ENCODE results near the gene RGPD4.
"Not testable (repeated sequence)": the region's sequence is repeated elsewhere in the genome, so short reads cannot be mapped to it uniquely, and the experiment has no call there.

RGPD4 gene

DNA sequence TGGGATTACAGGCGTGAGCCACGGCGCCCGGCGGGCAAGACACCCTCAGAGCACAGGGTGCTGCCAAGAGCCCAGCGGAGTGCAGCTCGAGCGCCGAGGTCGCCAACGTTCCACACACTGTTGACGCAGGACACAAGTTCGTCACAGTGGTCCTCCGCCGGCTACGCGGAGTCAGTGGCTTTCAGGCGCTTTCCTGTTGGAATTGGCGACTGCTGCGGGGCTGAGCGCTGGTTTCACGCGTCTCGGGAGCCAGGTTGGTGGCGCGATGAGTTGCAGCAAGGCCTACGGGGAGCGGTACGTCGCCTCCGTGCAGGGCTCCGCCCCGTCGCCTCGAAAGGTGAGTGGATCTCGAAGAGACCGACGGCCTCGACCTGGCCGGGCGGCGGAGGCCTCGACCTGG is at the start of gene RGPD4:
Gene RGPD4 (plus strand): TSS at position 144 of the 400 bp plus-strand sequence. CDS start 122 bp downstream, at position 266.
- DNase-seq: not testable (repeated sequence)

DNA sequence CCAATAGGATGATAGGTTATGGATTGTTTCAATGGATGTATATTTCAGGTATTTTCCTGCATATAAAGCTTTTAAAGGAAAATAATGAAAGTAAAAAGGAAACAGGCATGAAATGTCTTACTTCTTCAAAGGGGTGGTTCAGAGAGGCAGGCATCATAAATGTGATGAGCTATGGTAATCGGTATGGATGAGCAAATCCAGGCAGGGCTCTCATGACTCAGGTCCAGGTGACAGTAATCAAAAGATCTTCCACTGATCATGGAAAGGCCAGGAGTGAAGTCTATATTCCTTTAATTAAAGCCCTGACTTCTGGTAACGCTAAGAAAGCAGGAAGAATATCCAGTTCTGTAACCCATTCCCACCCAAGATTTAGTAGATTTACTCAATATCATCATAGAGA is 48.7 kb upstream of the RGPD4 start:
- DNase-seq: no peak

GRCh38 chr2:107785756-107786155 is 40.9 kb upstream of the RGPD4 start:
- no peak for DNase-seq

DNA sequence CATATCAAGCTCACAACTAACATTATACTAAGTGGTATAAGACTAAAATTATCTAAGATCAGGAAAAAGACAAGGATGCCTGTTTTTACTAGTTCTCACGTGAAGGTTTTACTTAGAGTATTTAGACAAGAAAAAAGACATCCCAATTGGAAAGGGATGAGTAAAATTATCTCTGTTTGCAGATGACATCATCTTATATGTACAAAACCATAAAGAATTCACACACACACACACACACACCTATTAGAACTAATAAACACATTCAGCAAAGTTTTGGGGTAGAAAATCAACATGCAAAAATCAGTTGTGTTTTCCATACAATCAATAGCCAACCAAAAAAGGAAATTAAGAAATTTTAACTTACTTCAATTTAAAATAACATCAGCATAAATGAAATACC is 35.9 kb upstream of the RGPD4 start:
- DNase-seq: no peak

GRCh38 chr2:107801498-107801897 is 25.2 kb upstream of the RGPD4 start:
- DNase-seq: no peak

- no peak for DNase-seq
Measured at GRCh38 chr2:107804608-107805498, 21.8 kb upstream of the RGPD4 start.

DNA sequence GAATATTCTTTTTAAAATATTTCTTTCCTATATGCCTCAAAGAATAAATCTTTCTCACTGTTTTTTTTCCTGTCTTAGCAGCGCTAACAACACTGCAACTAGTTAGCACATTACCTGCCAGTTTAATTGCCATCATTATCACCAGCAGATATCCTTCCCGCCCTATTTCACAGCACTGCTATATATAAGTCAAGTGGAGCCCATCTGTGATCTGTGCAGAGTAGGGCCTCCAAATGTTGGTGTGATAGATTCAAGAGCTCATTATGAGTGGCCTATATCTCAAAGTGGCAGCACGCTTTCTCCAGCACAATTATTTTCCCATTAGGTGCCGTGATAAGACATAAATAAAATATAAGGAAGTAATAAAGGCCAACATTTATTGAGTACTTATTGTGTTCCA is 19.8 kb upstream of the RGPD4 start:
- DNase-seq: no peak

DNA sequence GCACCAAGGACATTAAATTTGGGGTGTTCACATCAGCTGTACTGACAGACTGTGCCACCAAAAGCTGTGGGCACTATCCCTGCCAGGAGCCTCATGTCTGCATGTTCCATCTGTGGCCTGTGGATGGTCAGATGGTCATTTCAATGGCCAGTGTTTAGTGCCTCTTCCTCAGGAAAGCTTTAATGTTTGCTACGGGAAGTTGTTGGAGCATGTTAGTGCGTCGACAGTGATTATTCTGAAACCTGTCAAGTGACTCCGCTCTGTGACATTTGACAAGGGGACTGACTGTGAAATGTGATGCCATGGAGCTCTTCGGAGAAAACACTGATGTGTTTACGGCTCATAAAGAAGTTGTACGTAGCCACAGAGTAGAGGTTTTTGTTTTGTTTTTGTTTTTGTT is 18.7 kb upstream of the RGPD4 start:
- no peak for DNase-seq

- DNase-seq: no peak
Measured at GRCh38 chr2:107808959-107809358, 17.7 kb upstream of the RGPD4 start.

DNA sequence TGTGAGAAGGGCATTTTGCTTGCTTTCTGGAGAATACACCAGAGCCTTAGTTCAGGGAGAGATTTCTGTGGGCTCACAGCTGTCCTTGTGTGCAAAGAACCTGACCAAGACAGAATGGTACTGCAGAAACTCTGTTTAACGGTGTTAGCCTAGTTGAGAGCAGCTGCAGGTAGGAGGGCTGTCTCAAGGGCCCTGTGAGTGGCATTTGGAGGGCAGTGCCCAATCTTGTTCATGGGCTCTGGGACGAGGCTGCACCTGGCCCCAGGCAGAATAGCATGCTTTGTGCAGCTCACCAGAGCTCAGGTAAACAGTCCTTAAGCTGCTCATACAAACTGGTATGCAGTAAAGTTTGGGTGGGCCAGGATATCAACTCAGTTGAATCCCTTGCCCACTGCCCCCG is 16.9 kb upstream of the RGPD4 start:
- no peak for DNase-seq

DNA sequence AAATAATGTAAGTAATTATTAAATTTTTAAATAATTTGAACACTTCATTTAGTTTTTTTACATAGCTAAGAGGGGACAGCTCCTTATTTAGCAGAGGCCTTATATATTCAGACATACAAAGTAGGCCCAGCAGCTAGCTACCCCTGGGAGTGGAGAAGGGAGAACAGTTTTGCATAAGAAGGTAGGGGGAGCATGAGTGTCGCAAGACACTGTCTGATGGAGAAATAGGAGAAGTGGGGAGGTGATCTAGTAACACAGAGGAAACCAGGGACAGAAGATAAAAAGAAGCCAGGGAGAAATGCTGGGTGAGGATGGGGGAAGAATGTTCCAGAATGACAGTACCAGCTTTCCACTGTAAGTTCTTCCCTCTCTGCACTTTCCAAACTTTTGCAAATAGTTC is 16.0 kb upstream of the RGPD4 start:
- DNase-seq: no peak

GRCh38 chr2:107811411-107811810 is 15.3 kb upstream of the RGPD4 start:
- DNase-seq: no peak

GRCh38 chr2:107812006-107812405 is 14.7 kb upstream of the RGPD4 start:
- DNase-seq: no peak

- DNase-seq: no peak
Measured at GRCh38 chr2:107817378-107817777, 9.3 kb upstream of the RGPD4 start.

GRCh38 chr2:107822302-107822701 is 4.4 kb upstream of the RGPD4 start:
- DNase-seq: no peak

DNA sequence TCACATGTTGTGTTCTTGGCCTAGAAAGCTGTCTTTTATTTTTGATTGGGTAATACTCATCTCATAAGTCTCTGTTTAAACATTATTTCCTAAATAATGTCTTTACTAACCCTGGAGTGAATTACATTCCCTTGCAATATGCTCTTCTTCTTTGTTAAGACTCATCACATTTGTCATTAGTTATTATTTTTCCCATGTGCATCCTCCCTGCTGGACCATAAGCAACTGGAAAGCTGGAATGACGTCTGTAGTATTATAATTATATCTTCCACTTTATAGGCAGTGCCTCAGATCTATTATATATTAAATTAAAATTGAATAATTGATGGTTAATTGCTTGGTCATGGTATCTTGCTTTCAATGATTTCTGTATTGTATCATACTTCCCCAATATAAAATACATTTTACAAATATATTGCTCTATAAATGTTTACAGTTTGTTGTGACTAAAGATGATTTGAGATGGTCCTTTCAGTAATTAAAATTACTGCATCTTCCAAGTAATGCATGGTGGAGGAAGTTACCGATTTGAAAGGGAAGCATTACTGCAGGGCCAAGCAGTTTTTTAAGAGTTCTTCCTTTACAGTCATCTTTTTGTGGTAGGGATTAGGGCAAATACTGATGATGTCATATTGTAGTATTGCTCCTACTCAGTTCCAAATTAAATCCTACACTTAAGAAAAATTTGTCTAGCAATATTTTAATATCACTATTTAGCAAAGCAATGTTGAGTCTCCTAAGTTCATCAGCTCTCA is 2.1 kb upstream of the RGPD4 start:
- DNase-seq: no peak

- DNase-seq: no peak
Measured at GRCh38 chr2:107825206-107825563, 1.5 kb upstream of the RGPD4 start.

DNA sequence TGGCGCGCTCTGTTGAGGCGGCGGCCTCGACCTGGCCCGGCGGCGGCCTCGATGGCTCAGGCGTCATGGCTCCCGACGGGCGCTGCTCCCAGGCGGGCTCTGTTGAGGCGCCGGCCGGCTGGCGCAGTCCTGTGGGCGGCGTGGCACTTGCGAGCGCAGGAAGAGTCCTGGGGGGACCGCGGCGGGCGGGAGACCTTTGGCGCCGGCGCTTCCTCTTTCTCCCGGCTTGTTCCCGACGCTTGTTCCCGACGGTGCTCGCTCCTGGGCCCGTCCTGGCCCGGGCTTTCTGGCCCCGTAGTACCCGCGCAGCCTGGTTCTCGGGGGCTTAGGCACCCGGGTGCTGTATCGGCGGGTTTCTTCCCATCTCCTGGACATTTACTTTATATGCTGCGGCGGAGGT is 2.8 kb downstream of the RGPD4 start:
- not testable (repeated sequence) for DNase-seq

- DNase-seq: not testable (repeated sequence)
Measured at GRCh38 chr2:107833152-107833551, 6.5 kb downstream of the RGPD4 start.

GRCh38 chr2:107833618-107834017 is 6.9 kb downstream of the RGPD4 start:
- not testable (repeated sequence) for DNase-seq

GRCh38 chr2:107916121-107916520 is 89.4 kb downstream of the RGPD4 start:
- not testable (repeated sequence) for DNase-seq

- DNase-seq: not testable (repeated sequence)
Measured at GRCh38 chr2:107916696-107917370, 90.1 kb downstream of the RGPD4 start.

DNA sequence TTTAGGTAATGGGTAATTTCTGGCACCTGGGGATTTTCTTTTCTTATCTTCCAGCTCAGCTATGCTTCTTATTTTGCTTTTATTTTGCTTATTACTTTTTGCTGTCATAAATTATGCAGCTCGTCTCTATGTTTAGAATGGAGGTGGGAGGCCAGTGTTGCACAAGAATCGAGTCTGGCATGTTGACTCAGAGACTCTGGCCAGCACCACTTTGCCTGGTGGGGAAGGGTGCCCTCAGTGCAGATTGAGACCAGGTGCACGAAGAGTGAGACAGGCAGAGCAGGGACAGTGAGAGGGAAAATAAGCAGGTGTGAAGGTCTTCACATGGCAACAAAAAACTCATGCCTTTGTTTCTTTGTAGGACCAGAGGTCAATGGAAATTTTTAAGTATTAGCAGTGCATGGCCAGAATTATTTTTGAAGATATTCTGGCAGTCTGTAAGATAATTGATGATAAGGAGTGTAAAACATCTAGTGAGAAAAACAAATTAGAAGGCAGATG is 100.4 kb downstream of the RGPD4 start:
- DNase-seq: no peak
